ENCODE measurements around the gene MOSMO. TPM values are rescaled to one million over a fixed set of nuclear protein-coding genes. Genes with fewer than 3 reads are reported as not detected.

The MOSMO gene
- total RNA-seq, 4 donors from 2014 or later: 14.9 to 26.9 (median 24.1) TPM

- H3K36me3 ChIP-seq: no peaks in the 10 kb centered on the region
- TF ChIP-seq POLR2AphosphoS5 (IDR thresholded peaks at IDR 0.05) (no peak), POLR2A (IDR thresholded peaks at IDR 0.05) (no peak), EP300 (IDR thresholded peaks at IDR 0.05) (no peak), CTCF (IDR thresholded peaks at IDR 0.05) (no peak)
Observed at GRCh38 chr16:22116095-22116700, 108.3 kb downstream of the MOSMO start.

GRCh38 chr16:22117609-22118008, 109.7 kb downstream of the MOSMO start:
- 71 to 95% methylated on average over 1 to 2 of the region's 2 CpGs for WGBS, 2 donors (ENCODE audit: low coverage in 1 of 2)
- no peaks in the 10 kb centered on the region for H3K9me3 ChIP-seq
- TF ChIP-seq EP300 (IDR thresholded peaks at IDR 0.05) (no peak), CTCF (IDR thresholded peaks at IDR 0.05) (no peak), POLR2A (IDR thresholded peaks at IDR 0.05) (no peak), POLR2AphosphoS5 (IDR thresholded peaks at IDR 0.05) (no peak)
- no peaks in the 10 kb centered on the region for H3K27me3 ChIP-seq
- H3K27ac ChIP-seq: no peak overlapping the region
- H3K4me1 ChIP-seq: no peaks in the 10 kb centered on the region
- no peaks in the 10 kb centered on the region for H3K36me3 ChIP-seq
- ATAC-seq: no peak
- H3K4me3 ChIP-seq: no peak overlapping the region

More at GRCh38 chr16:22116095-22116700, 108.3 kb downstream of the MOSMO start:
- Histone ChIP-seq H3K27me3 (no peaks in the 10 kb centered on the region), H3K4me1 (no peaks in the 10 kb centered on the region), H3K27ac (no peak overlapping the region), H3K9me3 (no peaks in the 10 kb centered on the region), H3K4me3 (no peak overlapping the region)
- WGBS, 2 donors (ENCODE audit: low coverage in 1 of 2): 44 to 63% methylated on average over 1 to 2 of the region's 2 CpGs
- ATAC-seq: no peak

- 70 to 84% methylated on average over 3 of the region's 3 CpGs for WGBS, 2 donors (ENCODE audit: low coverage in 1 of 2)
- H3K27me3 ChIP-seq: no peaks in the 10 kb centered on the region
- no peaks in the 10 kb centered on the region for H3K4me1 ChIP-seq
- H3K9me3 ChIP-seq: no peaks in the 10 kb centered on the region
- H3K36me3 ChIP-seq: no peaks in the 10 kb centered on the region
- H3K27ac ChIP-seq: no peak overlapping the region
- H3K4me3 ChIP-seq: no peak overlapping the region
- TF ChIP-seq EP300 (IDR thresholded peaks at IDR 0.05) (no peak), POLR2A (IDR thresholded peaks at IDR 0.05) (no peak), POLR2AphosphoS5 (IDR thresholded peaks at IDR 0.05) (no peak), CTCF (IDR thresholded peaks at IDR 0.05) (no peak)
- ATAC-seq: no peak
Observed at GRCh38 chr16:22120440-22120839, 112.5 kb downstream of the MOSMO start.

- Histone ChIP-seq H3K4me3 (no peak overlapping the region), H3K27ac (no peak overlapping the region), H3K9me3 (no peaks in the 10 kb centered on the region), H3K36me3 (no peaks in the 10 kb centered on the region), H3K27me3 (no peaks in the 10 kb centered on the region), H3K4me1 (no peaks in the 10 kb centered on the region)
- TF ChIP-seq EP300 (IDR thresholded peaks at IDR 0.05) (no peak), POLR2A (IDR thresholded peaks at IDR 0.05) (no peak), CTCF (IDR thresholded peaks at IDR 0.05) (no peak), POLR2AphosphoS5 (IDR thresholded peaks at IDR 0.05) (no peak)
- ATAC-seq: no peak
Observed at GRCh38 chr16:22122239-22122638, 114.3 kb downstream of the MOSMO start.

- no peaks in the 10 kb centered on the region for H3K27me3 ChIP-seq
- no peaks in the 10 kb centered on the region for H3K4me1 ChIP-seq
- WGBS, 2 donors (ENCODE audit: low coverage in 1 of 2): 0 to 26% methylated on average over 1 to 2 of the region's 3 CpGs
- no peak for ATAC-seq
- H3K27ac ChIP-seq: no peak overlapping the region
- H3K36me3 ChIP-seq: no peaks in the 10 kb centered on the region
- TF ChIP-seq EP300 (IDR thresholded peaks at IDR 0.05) (no peak), POLR2A (IDR thresholded peaks at IDR 0.05) (no peak), CTCF (IDR thresholded peaks at IDR 0.05) (no peak), POLR2AphosphoS5 (IDR thresholded peaks at IDR 0.05) (no peak)
- no peak overlapping the region for H3K4me3 ChIP-seq
- H3K9me3 ChIP-seq: no peaks in the 10 kb centered on the region
Observed at GRCh38 chr16:22123146-22123545, 115.2 kb downstream of the MOSMO start.
